Mononuclear cell (primary cell): ENCODE data around the gene OR6N1. TPM values are rescaled to one million over a fixed set of nuclear protein-coding genes. Genes with fewer than 3 reads are reported as not detected.

Experiments used
- H3K27me3 ChIP-seq: 2 replicates; pipeline ENCODE4 v1.6.0; 2011; ENCODE audit warnings: low read length, control low read depth; ENCODE audit not compliant: insufficient read depth
- H3K4me1 ChIP-seq: 2 replicates; pipeline ENCODE4 v1.5.1; 2011; ENCODE audit warnings: mild to moderate bottlenecking, low read length, control low read depth; ENCODE audit not compliant: insufficient read depth
- H3K4me3 ChIP-seq: 2 replicates; pipeline ENCODE4 v1.5.1; 2011; ENCODE audit warnings: mild to moderate bottlenecking, low read length, moderate library complexity
- H3K9me3 ChIP-seq: 2 replicates; pipeline ENCODE4 v1.5.1; 2011; ENCODE audit warnings: low read depth, mild to moderate bottlenecking, control low read depth, low read length
- total RNA-seq: library from RNA; depleted of rRNA; stranded (reverse); fragments of >200 nt; gene quantifications from one replicate; pipeline ENCODE4 v1.2.3, GENCODE V29; 2012

Gene OR6N1
- total RNA-seq, result under 0.01 TPM

GRCh38 chr1:158771950-158772866 is at the start of gene OR6N1:
Gene OR6N1, minus strand, starts transcription at chr1:158772195. Its CDS starts 5,513 bp downstream, at chr1:158766682.
- Histone ChIP-seq H3K27me3 (no peaks in the 10 kb centered on the region), H3K4me3 (no peak within 1 kb of the TSS), H3K9me3 (no peaks in the 10 kb centered on the region), H3K4me1 (peaks cover 4% of the 10 kb centered on the region)

DNA sequence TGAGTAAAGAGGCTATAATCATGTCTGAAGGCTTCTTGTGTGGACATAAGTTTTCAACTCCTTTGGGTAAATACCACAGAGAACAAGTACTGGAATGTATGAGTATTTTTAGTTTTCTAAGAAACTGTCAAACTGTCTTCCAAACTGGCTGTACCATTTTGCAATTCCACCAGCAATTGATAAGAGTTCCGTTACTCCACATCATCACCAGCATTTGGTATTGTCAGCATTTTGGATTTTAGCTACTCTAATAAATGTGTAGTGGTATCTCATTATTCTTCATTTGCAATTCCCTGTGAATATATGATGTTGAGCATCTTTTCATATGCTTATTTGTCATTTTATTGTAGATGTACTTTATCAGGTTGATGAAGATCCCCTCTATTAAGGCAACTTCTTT is 49.7 kb upstream of the OR6N1 start:
- no peak overlapping the region for H3K4me3 ChIP-seq
- H3K27me3 ChIP-seq, result peaks cover 3% of the 10 kb centered on the region
- no peaks in the 10 kb centered on the region for H3K9me3 ChIP-seq
- peaks cover 39% of the 10 kb centered on the region for H3K4me1 ChIP-seq

DNA sequence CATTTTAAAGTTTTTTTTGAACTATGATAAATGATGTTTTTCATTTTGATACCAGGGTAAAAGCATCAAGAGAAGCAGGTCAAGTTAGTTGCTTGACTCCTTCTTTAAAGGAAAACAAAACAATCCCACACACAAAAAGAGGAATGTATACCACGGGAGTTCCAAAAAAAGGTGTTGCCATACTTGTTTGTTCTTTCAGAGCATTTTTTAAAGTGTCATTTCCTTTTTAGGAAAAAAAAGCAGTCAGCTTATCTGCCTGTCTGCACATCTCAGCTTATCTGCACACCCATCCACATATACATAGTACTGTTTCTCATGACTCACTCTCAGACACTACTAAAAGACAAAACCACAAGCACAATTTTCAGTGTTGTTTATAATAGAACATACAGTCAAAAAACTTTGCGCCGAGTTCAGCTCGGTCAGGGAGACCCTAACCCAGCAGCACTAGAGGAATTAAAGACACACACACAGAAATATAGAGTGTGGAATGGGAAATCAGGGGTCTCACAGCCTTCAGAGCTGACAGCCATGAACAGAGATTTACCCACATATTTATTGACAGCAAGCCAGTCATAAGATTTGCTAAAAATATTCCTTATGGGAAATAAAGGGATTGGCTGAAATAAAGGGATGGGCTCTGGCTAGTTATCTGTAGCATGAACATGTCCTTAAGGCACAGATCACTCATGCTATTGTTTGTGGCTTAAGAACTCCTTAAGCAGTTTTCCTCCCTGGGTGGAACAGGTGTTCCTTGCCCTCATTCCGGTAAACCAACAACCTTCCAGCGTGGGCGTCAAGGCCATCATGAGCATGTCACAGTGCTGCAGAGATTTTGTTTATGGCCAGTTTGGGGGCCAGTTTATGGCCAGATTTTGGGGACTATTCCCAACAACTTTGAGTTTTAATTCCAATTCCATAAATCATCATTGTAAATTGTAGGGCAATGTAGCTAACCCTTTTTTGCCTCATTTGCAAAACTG is 47.8 kb upstream of the OR6N1 start:
- Histone ChIP-seq H3K4me3 (no peak overlapping the region), H3K27me3 (peaks cover 3% of the 10 kb centered on the region), H3K4me1 (peaks cover 47% of the 10 kb centered on the region), H3K9me3 (no peaks in the 10 kb centered on the region)

DNA sequence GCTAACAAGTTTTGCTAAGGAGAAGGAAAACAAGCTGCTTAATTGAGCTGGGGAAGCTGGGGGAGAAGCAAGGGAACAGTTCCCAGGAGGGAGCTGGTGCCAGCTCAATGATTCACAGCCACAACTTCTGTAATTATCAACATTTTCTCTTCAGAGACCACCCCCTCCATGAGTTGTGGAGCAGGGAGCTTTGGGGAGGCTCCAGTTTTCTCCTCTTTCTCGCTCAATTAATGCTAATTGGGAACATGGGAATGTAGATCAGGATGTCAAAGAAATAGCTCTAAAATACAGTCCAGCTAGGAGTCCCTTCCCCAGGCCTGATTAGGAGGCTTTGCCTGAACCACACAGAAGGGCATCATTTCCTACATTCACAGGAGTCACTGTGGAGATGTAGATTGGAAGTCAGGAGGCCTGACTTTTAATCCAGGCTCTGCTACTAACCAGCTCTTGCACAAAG is 47.0 kb upstream of the OR6N1 start:
- Histone ChIP-seq H3K9me3 (no peaks in the 10 kb centered on the region), H3K27me3 (peaks cover 3% of the 10 kb centered on the region), H3K4me1 (peaks cover 51% of the 10 kb centered on the region), H3K4me3 (no peak overlapping the region)

DNA sequence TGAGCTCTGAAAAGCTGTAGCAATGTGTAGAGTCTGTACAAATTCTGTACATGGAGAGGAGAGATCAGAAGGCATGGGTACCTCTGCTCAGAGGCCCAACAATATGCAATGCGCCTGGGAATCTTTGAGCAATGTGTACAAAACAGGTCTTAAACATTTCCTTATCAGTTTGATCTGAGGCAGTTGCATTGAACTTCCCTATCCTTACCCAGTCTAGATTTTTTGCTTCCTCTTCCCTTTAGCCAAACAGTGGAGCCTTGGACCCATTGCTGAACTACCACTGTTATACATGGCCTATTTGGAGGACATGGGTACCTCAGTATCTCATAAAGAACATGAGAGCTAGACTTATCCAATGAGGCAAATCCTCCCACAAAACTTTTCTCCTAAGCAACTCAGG is 46.6 kb upstream of the OR6N1 start:
- peaks cover 55% of the 10 kb centered on the region for H3K4me1 ChIP-seq
- H3K4me3 ChIP-seq, result no peak overlapping the region
- H3K9me3 ChIP-seq, result no peaks in the 10 kb centered on the region
- peaks cover 3% of the 10 kb centered on the region for H3K27me3 ChIP-seq

- Histone ChIP-seq H3K27me3 (no peaks in the 10 kb centered on the region), H3K4me1 (peaks cover 75% of the 10 kb centered on the region), H3K4me3 (no peak overlapping the region), H3K9me3 (no peaks in the 10 kb centered on the region)
These were observed 43.0 kb upstream of the OR6N1 start for GRCh38 chr1:158814970-158815369.

DNA sequence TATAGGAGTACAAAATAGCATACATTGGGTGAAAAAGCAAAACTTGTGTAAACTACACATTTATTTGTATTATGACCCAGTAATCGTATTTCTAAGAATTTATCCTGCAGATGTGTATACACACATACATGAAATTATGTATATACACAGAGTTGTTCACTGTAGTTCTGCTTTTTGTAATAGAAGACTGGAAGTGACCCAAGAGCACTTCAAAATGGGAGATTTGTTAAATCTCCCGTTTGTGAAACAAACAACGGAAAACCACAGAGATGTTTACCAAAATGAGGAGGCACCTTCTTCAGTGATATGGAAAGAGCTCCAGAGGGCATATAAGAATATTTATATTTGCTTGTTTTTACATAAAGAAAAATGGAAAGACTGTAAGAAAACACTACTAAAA is 41.2 kb upstream of the OR6N1 start:
- Histone ChIP-seq H3K27me3 (no peaks in the 10 kb centered on the region), H3K9me3 (no peaks in the 10 kb centered on the region), H3K4me3 (no peak overlapping the region), H3K4me1 (peaks cover 73% of the 10 kb centered on the region)

DNA sequence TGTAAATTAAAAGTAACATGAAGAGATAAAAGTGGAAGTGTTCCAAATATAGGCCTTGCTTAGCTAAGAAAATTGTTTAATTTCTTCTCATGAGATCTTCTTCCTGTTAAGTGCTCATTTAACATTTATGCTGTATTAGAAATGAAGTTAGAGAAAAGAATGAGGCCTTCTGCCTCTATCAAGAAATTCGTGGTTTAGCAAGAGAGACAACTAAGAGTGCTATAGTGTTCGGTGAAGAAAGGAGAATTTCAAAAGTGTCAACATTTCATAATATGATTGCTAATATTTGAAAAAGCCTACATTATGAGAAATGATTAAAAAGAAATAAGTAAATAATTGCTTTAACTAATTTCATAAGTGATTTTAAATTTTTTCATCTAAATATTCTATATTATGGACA is 40.3 kb upstream of the OR6N1 start:
- Histone ChIP-seq H3K4me3 (no peak overlapping the region), H3K27me3 (no peaks in the 10 kb centered on the region), H3K4me1 (peaks cover 70% of the 10 kb centered on the region), H3K9me3 (no peaks in the 10 kb centered on the region)

GRCh38 chr1:158810311-158810710 is 38.3 kb upstream of the OR6N1 start:
- H3K27me3 ChIP-seq, result no peaks in the 10 kb centered on the region
- no peaks in the 10 kb centered on the region for H3K9me3 ChIP-seq
- H3K4me3 ChIP-seq, result no peak overlapping the region
- peaks cover 69% of the 10 kb centered on the region for H3K4me1 ChIP-seq

GRCh38 chr1:158809862-158810261 is 37.9 kb upstream of the OR6N1 start:
- Histone ChIP-seq H3K27me3 (no peaks in the 10 kb centered on the region), H3K9me3 (no peaks in the 10 kb centered on the region), H3K4me3 (no peak overlapping the region), H3K4me1 (peaks cover 66% of the 10 kb centered on the region)

DNA sequence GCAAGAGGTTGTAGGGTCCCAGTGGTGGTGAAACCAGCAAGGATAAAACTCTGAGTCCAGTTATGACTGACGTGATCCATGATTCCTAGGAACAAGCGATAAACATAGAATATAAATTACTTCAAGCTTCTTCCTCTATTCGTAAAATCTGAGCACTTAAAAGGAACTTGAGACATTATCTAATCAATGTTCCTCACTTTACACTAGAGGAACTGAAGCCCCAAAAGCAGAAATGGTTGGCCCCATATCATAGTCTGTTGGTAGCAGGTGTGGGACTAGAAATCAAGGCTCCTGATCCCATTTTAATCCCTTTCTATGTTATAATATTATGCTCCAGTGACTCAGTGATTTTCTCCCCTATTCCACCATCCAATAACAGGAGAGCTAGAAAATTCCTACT is 37.3 kb upstream of the OR6N1 start:
- H3K4me1 ChIP-seq, result peaks cover 63% of the 10 kb centered on the region
- H3K4me3 ChIP-seq, result no peak overlapping the region
- H3K9me3 ChIP-seq, result no peaks in the 10 kb centered on the region
- H3K27me3 ChIP-seq, result no peaks in the 10 kb centered on the region

- H3K4me1 ChIP-seq, result peaks cover 70% of the 10 kb centered on the region
- no peaks in the 10 kb centered on the region for H3K9me3 ChIP-seq
- no peaks in the 10 kb centered on the region for H3K27me3 ChIP-seq
- no peak overlapping the region for H3K4me3 ChIP-seq
These were observed 35.0 kb upstream of the OR6N1 start for GRCh38 chr1:158806916-158807536.

DNA sequence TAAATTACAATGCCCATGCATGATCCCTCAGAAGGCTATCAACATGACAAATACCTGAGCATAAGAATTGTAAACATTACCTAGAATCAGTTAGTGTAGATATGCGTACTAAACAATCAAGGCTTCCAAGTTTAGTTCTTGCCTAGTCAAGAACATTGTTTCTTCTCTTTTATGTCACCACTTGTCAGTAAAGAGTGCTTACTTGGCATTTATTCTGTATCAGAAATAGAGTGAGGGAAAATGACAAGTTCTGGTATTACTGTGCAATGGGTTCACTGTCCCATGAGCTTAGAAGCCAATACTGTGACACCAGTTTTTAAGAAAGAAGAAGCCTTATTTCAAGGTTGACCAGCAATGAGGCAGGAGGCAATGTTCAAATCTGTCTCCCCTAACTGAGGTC is 31.7 kb upstream of the OR6N1 start:
- Histone ChIP-seq H3K27me3 (no peaks in the 10 kb centered on the region), H3K4me1 (peaks cover 69% of the 10 kb centered on the region), H3K9me3 (no peaks in the 10 kb centered on the region)

GRCh38 chr1:158801396-158801795 is 29.4 kb upstream of the OR6N1 start:
- no peaks in the 10 kb centered on the region for H3K27me3 ChIP-seq
- no peaks in the 10 kb centered on the region for H3K9me3 ChIP-seq
- H3K4me1 ChIP-seq, result peaks cover 60% of the 10 kb centered on the region
- no peak overlapping the region for H3K4me3 ChIP-seq

More for the DNA sequence above, 31.7 kb upstream of the OR6N1 start:
- no peak overlapping the region for H3K4me3 ChIP-seq

DNA sequence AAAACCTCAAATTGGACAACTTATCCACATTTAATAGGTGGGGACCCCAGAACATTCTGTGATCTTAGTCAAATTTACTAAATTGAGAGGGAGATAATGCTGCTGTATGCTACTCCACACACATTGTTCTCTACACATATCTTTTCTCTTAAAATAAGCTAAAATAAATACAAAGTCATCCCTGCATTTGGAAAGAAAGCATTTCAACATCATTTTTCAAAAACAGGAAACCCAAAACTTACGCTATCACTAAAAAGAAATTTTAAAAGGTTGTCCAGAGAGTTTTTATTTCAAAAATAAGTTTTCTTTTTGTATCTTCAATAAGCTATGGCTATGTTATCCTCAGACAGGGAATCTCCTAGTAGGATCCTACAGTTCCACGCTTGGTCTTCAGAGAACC is 28.5 kb upstream of the OR6N1 start:
- H3K27me3 ChIP-seq, result no peaks in the 10 kb centered on the region
- H3K4me1 ChIP-seq, result peaks cover 68% of the 10 kb centered on the region
- H3K4me3 ChIP-seq, result no peak overlapping the region

More for the DNA sequence above, 28.5 kb upstream of the OR6N1 start:
- H3K9me3 ChIP-seq, result no peaks in the 10 kb centered on the region
